GM21717 (cell line): ENCODE measurements around the gene ME3.

Source experiments
- ATAC-seq: cut with Tn5 transposase; IDR thresholded peaks from one replicate; pipeline ENCODE4 v1.9.1; 2021; ENCODE audit warnings: mild to moderate bottlenecking, moderate library complexity; ENCODE audit not compliant: unreplicated experiment

Gene ME3

DNA sequence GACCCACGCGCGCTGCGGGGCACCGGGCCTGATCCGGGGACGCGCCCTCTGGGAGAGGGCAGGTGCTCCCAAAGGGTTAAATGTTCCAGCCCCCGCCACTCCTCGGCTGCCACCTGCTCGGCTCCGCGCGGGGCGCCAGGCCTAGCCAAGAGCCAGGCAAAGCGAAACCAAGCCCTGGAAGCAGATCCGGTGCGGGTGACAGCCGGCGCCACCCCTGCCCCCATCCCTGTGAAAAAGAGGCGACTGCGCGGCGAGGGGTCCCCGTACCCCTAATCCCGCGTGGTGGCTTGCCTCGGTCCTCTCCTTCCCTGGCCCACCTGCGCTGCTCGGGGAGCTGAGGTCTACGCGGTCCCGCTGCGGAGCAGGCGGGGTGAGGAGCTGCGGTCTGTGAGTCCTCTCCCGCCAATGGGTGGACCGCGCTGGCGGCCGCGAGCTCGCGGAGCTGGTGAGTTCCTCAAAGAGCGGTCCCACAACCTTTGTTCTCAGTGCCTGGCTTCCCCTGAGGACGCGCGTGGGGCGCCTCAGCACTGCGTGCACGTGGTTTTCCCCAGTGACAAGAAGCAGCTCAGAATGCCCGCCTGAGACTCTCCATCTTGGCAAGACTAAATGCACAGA is at the start of gene ME3:
ME3 (minus strand) TSS at position 610 of the 615 bp plus-strand sequence.
- ATAC-seq: no peak

DNA sequence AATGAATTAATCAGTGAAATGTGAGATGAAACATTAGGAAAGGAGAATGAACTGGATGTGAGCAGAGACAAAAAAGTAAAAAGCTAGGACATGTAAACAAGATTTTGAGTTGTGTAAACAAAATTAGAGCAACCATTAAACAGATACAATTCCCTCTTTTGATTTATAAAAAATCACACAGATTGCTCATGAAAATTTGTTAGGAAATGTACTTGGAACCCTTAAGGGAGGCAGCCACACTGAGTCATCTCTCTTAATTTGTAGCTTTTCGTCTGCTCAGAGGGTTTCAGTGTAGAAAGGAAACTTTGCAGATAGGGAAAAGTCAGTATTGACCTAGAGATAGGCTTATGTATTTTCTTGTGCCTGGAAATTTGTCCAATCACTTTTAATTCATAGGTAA is 49.6 kb upstream of the ME3 start:
- no peak for ATAC-seq

DNA sequence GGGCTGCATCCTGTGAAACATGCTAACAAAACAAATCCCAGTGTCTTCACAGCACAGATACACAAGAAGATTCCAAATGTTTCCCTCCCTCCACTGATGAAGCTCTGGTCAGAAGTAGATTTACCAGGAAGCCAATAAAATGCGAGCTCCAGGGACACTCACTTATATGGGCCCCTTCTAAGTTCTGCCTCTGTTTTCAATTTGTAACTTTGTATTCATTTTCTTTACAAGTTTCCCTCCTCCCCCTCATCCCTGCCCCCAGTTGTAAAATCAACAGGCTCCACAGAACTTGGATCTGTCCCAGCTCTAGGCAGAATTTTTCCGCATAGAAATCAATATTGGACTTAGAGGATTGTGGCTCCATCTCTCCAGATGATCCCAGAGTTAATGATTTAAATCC is 48.1 kb upstream of the ME3 start:
- no peak for ATAC-seq

DNA sequence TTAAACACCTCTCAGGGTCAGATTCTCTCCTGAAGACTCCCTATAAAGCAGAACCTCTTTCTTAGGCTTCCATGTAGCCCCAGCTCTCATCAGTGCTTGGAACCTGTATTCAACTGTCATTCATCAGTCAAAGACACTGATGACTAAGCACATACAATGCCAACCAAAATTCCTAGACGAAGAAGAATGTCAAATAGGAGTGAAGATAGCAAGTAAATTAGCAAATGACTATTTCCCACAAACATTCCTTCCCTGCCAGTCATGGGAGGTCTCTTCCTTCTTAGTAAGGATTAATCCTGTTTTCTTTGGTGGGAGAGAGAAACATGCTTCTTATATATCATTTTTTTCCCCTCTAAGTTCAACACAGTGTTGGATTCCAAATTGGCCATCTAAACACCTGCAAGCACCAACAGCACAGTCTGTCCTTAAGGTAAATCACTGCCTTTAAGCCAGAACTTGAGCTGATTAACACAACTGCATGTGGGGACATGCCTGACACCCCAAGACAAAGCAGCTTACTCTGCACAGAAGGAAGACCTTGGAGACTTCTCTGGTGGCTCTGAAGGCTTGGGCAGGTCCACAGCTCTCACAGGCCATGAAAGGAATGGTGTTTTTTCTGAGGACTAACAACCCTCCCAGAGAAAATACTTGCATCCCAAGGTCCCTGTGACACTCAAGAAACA is 47.5 kb upstream of the ME3 start:
- no peak for ATAC-seq

DNA sequence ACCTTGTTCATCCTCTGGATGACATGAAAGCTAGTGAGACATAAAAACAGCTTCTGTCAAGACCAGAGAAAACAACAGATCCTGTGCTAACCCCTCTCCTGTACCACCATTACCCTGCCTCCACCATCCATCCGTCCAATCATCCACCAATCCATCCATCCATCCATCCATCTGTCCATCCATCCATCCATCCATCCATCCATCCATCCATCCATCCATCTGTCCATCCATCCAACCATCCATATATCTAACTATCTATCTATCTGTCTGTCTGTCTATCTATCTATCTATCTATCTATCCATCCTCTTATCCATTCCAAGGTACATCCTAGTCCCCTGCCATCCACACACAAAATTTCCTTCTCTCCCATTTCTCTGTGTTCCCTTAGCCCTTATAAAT is 46.6 kb upstream of the ME3 start:
- ATAC-seq: no peak

DNA sequence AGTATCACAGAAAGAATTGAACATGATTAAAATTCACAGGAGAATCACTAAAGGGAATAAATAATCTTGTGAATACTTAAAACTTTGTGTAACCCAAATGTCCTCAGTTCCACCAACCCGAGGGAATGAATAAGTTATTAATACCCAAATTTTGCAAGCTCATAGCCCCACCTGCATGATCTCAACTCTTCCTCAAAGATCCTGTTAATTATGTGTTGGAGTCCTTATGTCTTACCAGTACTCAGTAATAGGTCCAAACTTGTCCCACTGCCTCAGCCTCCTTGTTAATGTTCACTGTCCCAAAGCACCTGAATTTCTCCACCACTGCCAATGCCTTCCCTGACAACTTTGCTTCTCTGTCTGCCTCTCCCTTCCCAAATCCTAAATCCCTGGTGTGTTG is 46.1 kb upstream of the ME3 start:
- ATAC-seq: no peak

DNA sequence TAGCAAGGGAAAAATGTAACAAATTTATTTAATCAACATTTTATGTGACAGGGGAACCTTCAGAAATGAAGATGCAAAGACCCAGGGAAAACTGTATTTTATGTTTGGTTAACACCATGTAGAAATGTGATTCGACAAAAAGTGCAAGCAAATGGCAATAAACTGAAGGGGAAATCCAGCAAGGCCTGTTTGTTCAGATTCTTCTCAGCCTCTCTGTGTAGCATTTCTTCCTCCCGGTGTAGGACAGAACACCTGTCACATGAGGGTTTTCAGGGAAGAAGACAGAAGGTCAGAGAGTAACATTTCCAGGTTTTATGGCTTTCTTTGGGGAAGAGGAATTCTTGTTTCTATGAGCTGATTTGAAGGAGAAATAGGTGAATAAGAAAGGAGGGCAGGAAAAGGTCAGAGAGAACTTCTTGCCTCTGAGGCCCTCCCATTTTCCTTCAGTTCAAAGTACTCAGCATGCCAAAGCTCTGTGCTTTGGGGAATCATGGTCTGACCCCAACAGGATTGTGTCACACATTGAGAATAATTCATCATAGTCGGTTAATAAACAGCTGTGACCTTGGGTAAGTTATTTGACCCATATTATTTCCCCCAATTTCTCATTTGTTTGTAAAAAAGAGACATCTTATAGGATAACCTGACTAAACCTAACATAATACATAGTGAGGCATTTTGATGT is 45.5 kb upstream of the ME3 start:
- ATAC-seq: no peak

DNA sequence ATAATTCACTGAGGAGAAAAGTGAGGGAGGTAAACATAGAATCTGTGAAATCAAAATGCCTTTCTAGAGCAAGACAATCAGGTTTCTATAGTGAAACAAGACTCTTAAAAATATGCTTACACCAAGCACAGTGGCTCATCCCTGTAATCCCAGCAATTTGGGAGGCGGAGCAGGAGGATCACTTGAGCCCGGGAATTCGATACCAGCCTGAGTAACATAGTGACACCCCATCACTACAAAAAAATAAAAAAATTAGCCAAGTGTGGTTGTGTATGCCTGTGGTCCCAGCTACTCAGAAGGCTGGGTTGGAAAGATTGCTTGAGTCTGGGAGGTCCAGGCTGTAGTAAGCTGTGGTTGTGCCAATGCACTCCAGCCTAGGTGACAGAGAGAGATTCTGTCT is 43.2 kb upstream of the ME3 start:
- ATAC-seq: no peak

DNA sequence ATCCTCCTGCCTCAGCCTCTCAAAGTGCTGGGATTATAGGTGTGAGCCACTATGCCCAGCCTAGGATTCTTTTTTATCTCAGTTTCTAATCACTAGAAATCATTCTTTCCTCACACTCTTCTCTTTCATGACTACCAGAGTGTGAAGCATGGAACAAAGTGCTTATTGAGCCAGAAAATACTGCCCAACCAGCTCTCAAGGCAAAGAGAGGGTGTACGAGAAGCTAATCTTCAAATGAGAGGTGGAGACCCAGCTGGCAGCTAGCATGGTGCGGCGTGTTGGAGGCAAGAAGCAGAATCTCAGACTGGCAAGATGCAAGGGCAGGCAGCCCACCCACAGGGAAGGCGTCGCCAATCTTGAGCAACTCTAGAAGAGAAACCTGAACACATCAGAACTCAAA is 41.1 kb upstream of the ME3 start:
- no peak for ATAC-seq

DNA sequence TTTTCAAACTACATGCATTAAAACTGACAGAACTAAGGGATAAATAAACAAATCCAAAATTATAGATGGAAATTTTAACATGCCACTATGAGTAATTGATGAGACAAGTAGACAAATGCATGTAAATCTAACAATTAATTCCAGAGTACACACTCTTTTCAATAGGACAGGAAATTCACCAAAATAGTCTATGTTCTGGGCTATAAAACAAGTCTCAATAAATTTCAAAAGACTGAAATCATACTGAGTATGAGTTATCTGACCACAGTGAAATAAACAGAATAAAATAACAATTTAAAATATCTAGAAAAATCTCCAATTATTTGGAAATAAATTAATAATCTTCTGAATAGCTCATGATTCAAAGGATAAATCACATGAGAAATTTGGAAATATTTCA is 38.5 kb upstream of the ME3 start:
- no peak for ATAC-seq

DNA sequence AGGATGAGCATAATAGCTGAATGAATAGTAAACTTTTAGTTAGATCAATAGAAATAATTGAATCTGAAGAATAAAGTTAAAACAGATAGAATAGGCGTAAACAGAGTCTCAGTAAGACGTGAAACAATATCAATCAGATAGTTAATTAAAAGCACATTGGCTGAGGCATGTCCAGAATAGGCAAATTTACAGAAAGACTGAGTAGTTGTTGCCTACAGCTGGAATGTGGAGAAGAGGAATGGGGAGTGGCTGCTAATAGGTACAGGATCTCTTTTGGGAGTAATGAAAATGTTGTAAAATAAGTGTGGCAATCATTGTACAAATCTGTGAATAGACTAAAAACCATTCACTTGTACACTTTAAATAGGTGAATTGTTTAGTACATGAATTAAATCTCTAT is 36.3 kb upstream of the ME3 start:
- ATAC-seq: no peak

DNA sequence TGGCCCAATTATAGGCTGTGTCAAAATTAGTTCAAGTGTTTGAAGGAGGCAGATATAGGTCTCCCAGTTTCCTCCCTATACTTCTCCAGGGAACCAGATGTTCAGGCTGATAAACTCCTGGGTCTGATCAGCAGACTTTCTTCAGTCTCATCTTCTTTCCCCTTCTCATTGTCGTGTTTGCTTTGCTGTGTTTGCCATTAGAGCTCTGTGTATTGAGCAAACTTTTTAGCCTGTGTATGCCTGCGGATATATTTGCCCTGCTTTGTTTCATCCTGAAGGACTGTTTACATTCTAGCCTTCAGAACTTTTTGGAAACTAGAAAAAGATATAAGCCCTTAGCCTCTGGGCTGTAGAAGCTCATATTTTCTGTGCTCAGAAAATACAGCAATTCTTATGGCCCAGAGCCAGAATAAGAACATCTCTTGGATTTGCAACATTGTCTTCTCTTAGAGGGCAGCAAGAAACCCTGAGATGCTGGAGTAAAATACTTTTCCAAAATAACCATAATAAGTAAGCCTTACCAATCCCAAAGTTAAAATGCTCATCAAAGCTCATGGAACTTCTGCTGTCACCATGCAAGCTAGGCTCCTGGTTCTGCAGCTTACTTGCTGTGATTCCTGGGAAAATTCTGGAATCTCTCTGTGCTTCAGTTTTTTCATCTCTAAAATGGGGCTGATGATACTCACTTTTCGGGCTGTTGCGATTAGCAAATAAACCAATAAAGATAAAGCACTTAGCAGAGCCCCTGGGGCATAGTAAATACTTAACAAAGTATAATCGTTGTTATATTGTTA is 34.1 kb upstream of the ME3 start:
- ATAC-seq: no peak

DNA sequence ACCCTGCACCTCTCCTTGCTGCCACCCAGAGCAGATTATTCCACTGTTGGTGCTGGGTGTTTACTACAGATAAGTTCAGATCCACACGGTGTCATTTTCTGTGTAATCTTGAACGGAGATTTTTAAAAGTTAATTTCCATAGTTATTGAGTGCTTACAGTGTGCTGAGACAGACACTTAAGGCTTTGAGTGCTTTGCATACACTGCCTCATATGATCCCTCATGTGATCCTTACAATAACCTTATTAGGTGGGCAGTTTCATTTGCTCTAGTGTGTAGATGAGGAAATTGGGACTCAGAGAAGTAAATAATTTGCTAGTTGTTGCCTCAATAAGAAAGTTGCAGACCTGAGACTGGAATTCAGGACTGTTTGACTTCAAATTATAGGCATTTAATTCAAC is 32.3 kb upstream of the ME3 start:
- no peak for ATAC-seq

DNA sequence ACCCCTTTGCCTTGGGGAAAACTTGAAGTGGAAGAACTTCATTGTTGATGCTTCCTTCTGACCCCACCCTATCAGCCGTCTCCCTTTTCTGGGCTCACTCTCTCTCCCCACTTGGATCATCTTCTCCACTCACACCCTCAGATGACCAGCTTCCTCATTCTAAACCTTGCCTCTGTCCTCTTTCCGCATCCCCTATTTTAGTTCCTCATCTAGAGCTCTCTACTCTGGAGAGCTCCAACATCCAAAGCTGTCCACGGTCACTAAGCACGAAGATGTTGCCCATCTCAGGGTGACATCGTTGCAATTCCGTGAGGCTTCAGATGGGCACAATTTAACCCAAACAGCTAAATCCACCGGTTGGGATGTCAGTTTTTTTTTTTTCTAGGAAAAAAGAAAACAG is 31.6 kb upstream of the ME3 start:
- ATAC-seq: no peak

DNA sequence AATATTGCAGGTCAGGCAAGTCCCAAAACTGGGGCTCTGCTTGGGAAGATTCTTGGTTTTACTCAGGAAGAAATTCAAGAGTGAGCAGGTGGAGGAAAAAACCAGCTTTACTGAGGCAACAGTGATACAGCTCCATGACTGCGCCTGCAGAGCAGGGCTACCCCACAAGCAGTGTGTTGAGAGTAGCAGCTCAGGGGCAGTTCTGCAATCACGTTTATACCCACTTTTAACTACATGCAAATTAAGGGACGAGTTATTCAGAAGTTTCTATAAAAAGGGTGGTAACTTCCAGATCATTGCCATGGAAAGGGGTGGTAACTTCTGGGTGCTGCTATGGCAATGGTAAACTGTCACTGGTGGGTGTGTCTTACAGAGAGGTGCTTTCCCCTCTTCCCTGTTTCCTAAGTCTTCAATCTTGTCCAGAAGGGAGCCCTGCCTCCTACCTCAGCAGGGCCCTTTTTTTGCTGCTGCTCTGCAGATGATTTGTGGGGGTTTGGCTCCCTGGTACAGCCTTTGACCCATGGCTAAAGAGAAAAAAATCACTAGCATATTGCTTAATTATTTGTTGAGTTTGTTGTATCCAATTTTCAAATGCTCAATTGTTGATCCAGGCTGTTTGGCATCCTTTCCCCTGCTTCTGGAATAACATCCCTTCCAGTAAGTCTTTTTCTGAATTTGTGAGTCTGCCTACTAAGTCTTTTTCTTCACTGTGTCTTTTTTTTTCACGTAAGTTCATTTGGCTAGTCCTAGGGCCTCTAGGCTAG is 30.0 kb upstream of the ME3 start:
- no peak for ATAC-seq

DNA sequence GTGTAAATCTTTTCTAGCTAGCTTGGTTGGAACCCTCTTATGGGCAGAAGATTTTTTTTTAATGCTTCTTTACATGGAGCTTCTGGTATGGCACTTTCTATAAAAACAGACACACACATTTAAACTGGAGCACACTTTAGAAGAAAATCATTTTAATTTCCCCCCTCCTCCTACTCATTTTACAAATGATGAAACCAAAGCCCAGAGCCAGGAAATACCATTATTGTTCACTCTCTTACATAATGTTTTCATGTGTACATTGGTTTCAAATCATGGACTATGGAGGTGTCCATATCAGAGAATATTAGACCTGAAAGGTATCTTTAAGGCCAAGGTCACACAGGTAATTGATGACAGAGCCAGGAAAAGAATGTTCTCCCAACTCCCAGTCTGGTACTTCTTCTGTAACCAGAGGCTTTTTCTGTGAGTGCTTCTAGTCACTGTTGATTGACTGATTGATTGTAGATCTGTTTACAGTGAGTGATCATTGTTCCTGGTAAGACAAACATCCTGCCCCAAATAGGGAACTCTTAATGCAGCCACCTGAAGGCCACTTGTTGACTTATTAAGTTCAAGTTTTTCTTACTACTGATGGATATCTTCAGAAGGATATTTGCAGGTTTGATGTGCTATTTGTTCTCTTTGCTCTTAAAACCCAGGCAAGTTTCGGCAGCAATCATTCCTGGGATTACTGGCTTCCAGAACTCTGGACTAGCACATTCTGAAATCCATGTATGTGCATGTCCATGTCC is 26.8 kb upstream of the ME3 start:
- no peak for ATAC-seq

DNA sequence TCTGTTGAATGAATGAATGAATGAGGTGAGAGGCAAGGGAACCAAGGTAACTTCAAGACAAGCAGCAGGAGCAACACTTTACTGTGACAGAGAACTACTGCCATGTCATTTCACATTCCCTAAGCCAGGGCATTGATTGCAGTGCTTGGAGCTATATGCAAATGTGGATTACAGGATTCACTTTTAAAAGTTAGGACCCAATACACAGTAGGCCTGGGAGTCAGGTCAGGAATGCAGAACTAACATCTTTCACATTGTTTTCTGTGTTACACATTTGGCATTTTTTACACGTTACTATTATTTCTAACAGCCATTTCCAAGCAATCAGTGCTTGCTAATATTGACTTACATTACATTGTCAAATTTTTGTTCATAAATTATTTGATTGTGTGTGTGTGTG is 26.2 kb upstream of the ME3 start:
- ATAC-seq: no peak

DNA sequence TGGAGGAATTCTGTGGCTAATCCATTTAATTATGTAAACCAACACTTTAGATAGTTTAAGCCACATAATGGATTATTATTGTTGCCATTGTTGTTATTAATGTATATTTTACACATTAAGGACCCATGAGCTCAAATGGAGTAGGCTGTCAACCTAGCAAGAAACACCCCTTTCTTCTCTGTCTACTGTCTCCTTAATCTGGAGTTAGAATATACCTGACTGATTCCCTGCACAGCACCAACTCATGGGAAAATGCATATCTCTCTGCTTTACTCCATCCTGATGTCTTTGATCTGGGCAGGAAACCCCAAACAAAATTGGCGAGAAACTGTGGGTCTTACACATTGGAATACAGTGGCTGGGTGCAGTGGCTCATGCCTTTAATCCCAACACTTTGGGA is 24.0 kb upstream of the ME3 start:
- ATAC-seq: no peak

DNA sequence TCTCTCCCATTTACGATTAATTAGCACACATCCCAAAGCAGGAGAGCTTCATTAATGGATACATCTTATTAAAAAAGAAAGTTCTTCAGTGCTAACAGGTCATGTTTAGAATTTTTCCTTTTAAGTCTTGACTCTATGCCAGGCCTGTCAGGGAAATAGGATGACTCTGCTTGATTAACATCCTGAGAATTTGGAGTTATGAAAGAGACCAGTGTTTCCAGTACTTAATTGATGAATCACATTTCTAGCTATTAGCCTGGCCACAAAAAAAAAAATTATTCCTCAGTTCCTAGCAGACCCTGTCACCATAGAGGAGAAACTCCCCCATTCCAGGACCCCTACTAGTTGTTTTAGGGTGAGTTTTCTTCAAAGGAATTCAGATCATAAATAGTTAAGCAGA is 23.6 kb upstream of the ME3 start:
- no peak for ATAC-seq

DNA sequence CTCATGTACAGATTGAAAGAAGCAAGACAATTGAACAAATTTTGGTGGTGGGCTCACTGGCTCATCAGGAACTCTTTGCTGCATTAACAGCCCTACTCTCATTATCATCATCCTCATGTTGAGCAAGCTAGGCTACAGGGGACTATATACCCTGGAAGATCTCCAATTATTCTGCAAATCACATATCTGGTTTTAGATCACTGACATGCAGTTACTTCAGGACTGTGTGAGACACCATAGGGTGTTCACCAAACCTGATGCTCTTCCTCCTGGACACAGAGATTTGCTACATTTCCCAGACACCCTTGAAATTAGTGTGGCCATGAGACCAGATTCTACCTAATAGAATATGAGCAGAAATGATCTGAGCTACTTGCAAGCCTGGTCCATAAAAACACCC is 23.0 kb upstream of the ME3 start:
- no peak for ATAC-seq
